Endometrial microvascular endothelial cells (primary cell): Measurements from ENCODE around the gene FCHSD1. TPM values are rescaled to one million over a fixed set of nuclear protein-coding genes. Genes with fewer than 3 reads are reported as not detected.
"Not testable (repeated sequence)": the region's sequence is repeated elsewhere in the genome, so short reads cannot be mapped to it uniquely, and the experiment has no call there.

Source experiments
- in situ Hi-C: cut with HindIII; loops from 2 replicates; pipeline ENCODE4 v1.10.0; 2017; ENCODE audit warnings: low sequenced_read_pairs, low pct_unique_long_range_greater_than_20kb; ENCODE audit errors: inconsistent ontology term
- total RNA-seq: library from RNA; depleted of rRNA; stranded (reverse); fragments of >200 nt; gene quantifications from one replicate; pipeline ENCODE4 v1.2.3, GENCODE V29; 2015; ENCODE audit errors: inconsistent ontology term

The FCHSD1 gene
- total RNA-seq, 1 donor from 2014 or later, result 68.2 TPM

GRCh38 chr5:141632650-141633049, 18.6 kb downstream of the FCHSD1 start:
- in situ Hi-C loops, result no loop called here

GRCh38 chr5:141630570-141631140, 20.6 kb downstream of the FCHSD1 start:
- in situ Hi-C loops, result no loop called here

- in situ Hi-C loops, result no loop called here
These were observed 22.9 kb downstream of the FCHSD1 start for GRCh38 chr5:141628175-141628788.

GRCh38 chr5:141623611-141624010, 27.6 kb downstream of the FCHSD1 start:
- in situ Hi-C loops, result no loop called here

- in situ Hi-C loops, result no loop called here
These were observed 28.0 kb downstream of the FCHSD1 start for GRCh38 chr5:141623186-141623585.

GRCh38 chr5:141618804-141619554, 32.2 kb downstream of the FCHSD1 start, which contains the start of gene DIAPH1:
TSS of gene DIAPH1 (minus strand) at chr5:141619000. CDS start at chr5:141618914, 86 bp downstream.
- in situ Hi-C loops, result no loop called here

- in situ Hi-C loops, result no loop called here
These were observed 33.0 kb downstream of the FCHSD1 start for GRCh38 chr5:141618030-141618803.

- in situ Hi-C loops, result no loop called here
These were observed 33.6 kb downstream of the FCHSD1 start for GRCh38 chr5:141617682-141618029.

- in situ Hi-C loops, result no loop called here
These were observed 34.1 kb downstream of the FCHSD1 start for GRCh38 chr5:141617128-141617527.

GRCh38 chr5:141615991-141616720, 35.1 kb downstream of the FCHSD1 start:
- in situ Hi-C loops, result no loop called here

- in situ Hi-C loops, result no loop called here
These were observed 37.9 kb downstream of the FCHSD1 start for GRCh38 chr5:141613344-141613743.

- in situ Hi-C loops, result no loop called here
These were observed 39.9 kb downstream of the FCHSD1 start for GRCh38 chr5:141611289-141611688.

GRCh38 chr5:141609921-141610320, 41.3 kb downstream of the FCHSD1 start:
- in situ Hi-C loops, result not testable (repeated sequence)

- in situ Hi-C loops, result no loop called here
These were observed 42.2 kb downstream of the FCHSD1 start for GRCh38 chr5:141609044-141609443.

- in situ Hi-C loops, result no loop called here
These were observed 42.7 kb downstream of the FCHSD1 start for GRCh38 chr5:141608557-141608956.

GRCh38 chr5:141608046-141608445, 43.2 kb downstream of the FCHSD1 start:
- in situ Hi-C loops, result no loop called here

- in situ Hi-C loops, result no loop called here
These were observed 45.5 kb downstream of the FCHSD1 start for GRCh38 chr5:141605523-141606277.
